ENCODE results near the gene UTP11.
A peak's percentile ranks its signal among the peaks of the same experiment; 100 is the strongest.
"Not testable (repeated sequence)": the region's sequence is repeated elsewhere in the genome, so short reads cannot be mapped to it uniquely, and the experiment has no call there.

UTP11 gene

GRCh38 chr1:38030596-38031512 is 18.3 kb downstream of the UTP11 start:
- Histone ChIP-seq H3K4me2 (ENCODE audit: low read length) (peak overlapping the region; percentile 82), H2AFZ (ENCODE audit: low read depth, low read length) (no peak overlapping the region), H3K27ac (ENCODE audit: low read length) (peak overlapping the region; percentile 100), H3K4me3 (ENCODE audit: low read length) (peak overlapping the region; percentile 47), H3K9ac (ENCODE audit: low read length) (peak overlapping the region; percentile 89), H3K36me3 (replicated peaks; ENCODE audit: low read depth, low read length) (peaks cover under 1% of the 10 kb centered on the region), H3K4me1 (ENCODE audit: low read length) (peaks cover 76% of the 10 kb centered on the region), H3K9me3 (ENCODE audit: insufficient read depth, low read length) (no peaks in the 10 kb centered on the region), H3K79me2 (ENCODE audit: low read length) (peaks cover 88% of the 10 kb centered on the region), H3K27me3 (ENCODE audit: low read depth, low read length) (no peaks in the 10 kb centered on the region), H4K20me1 (ENCODE audit: insufficient read depth, low read length) (no peaks in the 10 kb centered on the region)
- TF ChIP-seq EZH2phosphoT487 (IDR thresholded peaks at IDR 0.05; ENCODE audit: low read depth) = no peak
- TF ChIP-seq CTCF (IDR thresholded peaks at IDR 0.05; ENCODE audit: low read depth, low read length) = no peak

GRCh38 chr1:38031513-38031866 is 19.0 kb downstream of the UTP11 start:
- no peak overlapping the region for H3K4me3 ChIP-seq (ENCODE audit: low read length)
- H3K9me3 ChIP-seq (ENCODE audit: insufficient read depth, low read length) = no peaks in the 10 kb centered on the region
- peak overlapping the region; percentile 82; the same call in 1 of the 2 replicates for H3K4me2 ChIP-seq (ENCODE audit: low read length)
- no peak overlapping the region for H2AFZ ChIP-seq (ENCODE audit: low read depth, low read length)
- peaks cover 70% of the 10 kb centered on the region for H3K4me1 ChIP-seq (ENCODE audit: low read length)
- no peaks in the 10 kb centered on the region for H4K20me1 ChIP-seq (ENCODE audit: insufficient read depth, low read length)
- H3K79me2 ChIP-seq (ENCODE audit: low read length) = peaks cover 86% of the 10 kb centered on the region
- TF ChIP-seq EZH2phosphoT487 (IDR thresholded peaks at IDR 0.05; ENCODE audit: low read depth) (no peak), CTCF (IDR thresholded peaks at IDR 0.05; ENCODE audit: low read depth, low read length) (no peak)
- peak overlapping the region; percentile 100 for H3K27ac ChIP-seq (ENCODE audit: low read length)
- no peaks in the 10 kb centered on the region for H3K36me3 ChIP-seq (replicated peaks; ENCODE audit: low read depth, low read length)
- peak overlapping the region; percentile 89 for H3K9ac ChIP-seq (ENCODE audit: low read length)
- H3K27me3 ChIP-seq (ENCODE audit: low read depth, low read length) = no peaks in the 10 kb centered on the region

- H3K9me3 ChIP-seq (ENCODE audit: insufficient read depth, low read length); H3K36me3 ChIP-seq (replicated peaks; ENCODE audit: low read depth, low read length); H3K27me3 ChIP-seq (ENCODE audit: low read depth, low read length); H2AFZ ChIP-seq (ENCODE audit: low read depth, low read length); H3K27ac ChIP-seq (ENCODE audit: low read length); H3K4me3 ChIP-seq (ENCODE audit: low read length); H3K9ac ChIP-seq (ENCODE audit: low read length); H3K4me2 ChIP-seq (ENCODE audit: low read length); H4K20me1 ChIP-seq (ENCODE audit: insufficient read depth, low read length): not testable (repeated sequence)
- Histone ChIP-seq H3K4me1 (ENCODE audit: low read length) (peaks cover 65% of the 10 kb centered on the region), H3K79me2 (ENCODE audit: low read length) (peaks cover 86% of the 10 kb centered on the region)
Measured at GRCh38 chr1:38032992-38033391, 20.5 kb downstream of the UTP11 start.

GRCh38 chr1:38034871-38035270 is 22.3 kb downstream of the UTP11 start:
- no peaks in the 10 kb centered on the region for H3K36me3 ChIP-seq (replicated peaks; ENCODE audit: low read depth, low read length)
- no peaks in the 10 kb centered on the region for H3K27me3 ChIP-seq (ENCODE audit: low read depth, low read length)
- no peak overlapping the region for H3K9ac ChIP-seq (ENCODE audit: low read length)
- peaks cover 91% of the 10 kb centered on the region for H3K79me2 ChIP-seq (ENCODE audit: low read length)
- H3K4me2 ChIP-seq (ENCODE audit: low read length) = no peak overlapping the region
- peaks cover 68% of the 10 kb centered on the region for H3K4me1 ChIP-seq (ENCODE audit: low read length)
- no peak overlapping the region for H2AFZ ChIP-seq (ENCODE audit: low read depth, low read length)
- no peaks in the 10 kb centered on the region for H4K20me1 ChIP-seq (ENCODE audit: insufficient read depth, low read length)
- H3K9me3 ChIP-seq (ENCODE audit: insufficient read depth, low read length) = no peaks in the 10 kb centered on the region
- no peak for TF ChIP-seq CTCF (IDR thresholded peaks at IDR 0.05; ENCODE audit: low read depth, low read length)
- TF ChIP-seq EZH2phosphoT487 (IDR thresholded peaks at IDR 0.05; ENCODE audit: low read depth) = no peak
- no peak overlapping the region for H3K4me3 ChIP-seq (ENCODE audit: low read length)
- H3K27ac ChIP-seq (ENCODE audit: low read length) = no peak overlapping the region

Measured in OCI-LY3 (cell line).